GM12891 (cell line): ENCODE data around the gene MMP15.

Experiments
- POLR2A ChIP-seq: IDR thresholded peaks from 2 replicates; pipeline ENCODE4 v1.6.1; 2011; ENCODE audit warnings: low read depth, low read length, control low read depth
- POLR2AphosphoS5 ChIP-seq: IDR thresholded peaks from 2 replicates; pipeline ENCODE4 v1.6.1; 2011; ENCODE audit warnings: low read depth, low read length, control low read depth
- SPI1 ChIP-seq: IDR thresholded peaks from 2 replicates; pipeline ENCODE4 v1.6.1; 2011; ENCODE audit warnings: low read depth, low read length, control low read depth

DNA sequence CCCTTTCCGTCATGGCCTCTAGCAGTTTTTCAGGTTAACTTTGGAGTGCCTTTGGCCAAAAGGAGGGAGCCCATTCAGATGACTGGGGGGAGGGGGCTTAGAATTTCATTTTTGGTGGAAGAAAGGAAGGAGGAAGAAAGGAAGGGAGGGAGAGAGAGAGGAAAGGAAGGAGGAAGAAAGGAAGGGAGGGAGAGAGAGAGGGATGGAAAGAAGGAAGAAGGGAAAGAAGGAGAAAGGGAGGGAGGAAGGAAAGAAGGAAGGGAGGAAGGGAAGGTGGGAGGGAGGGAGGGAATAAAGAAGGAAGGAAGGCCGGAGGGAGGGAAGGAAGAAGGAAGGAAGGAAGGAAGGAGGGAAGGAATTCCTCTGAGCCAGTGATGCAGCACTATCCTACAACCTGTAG, 25.7 kb downstream of the MMP15 start:
- no peak for TF ChIP-seq POLR2A
- no peak for TF ChIP-seq SPI1
- TF ChIP-seq POLR2AphosphoS5: no peak
